ENCODE data around the gene HIVEP3. TPM values are rescaled to one million over a fixed set of nuclear protein-coding genes. Genes with fewer than 3 reads are reported as not detected.

The HIVEP3 gene
- total RNA-seq, 1 donor from 2014 or later: 76.7 TPM

GRCh38 chr1:41529621-41530395 is 388.9 kb downstream of the HIVEP3 start:
- Mint-ChIP-seq H3K27ac (peak overlapping the region; percentile 69), H3K4me1 (ENCODE audit: low read depth) (peaks cover 8% of the 10 kb centered on the region), H3K36me3 (ENCODE audit: low read depth) (peaks cover 47% of the 10 kb centered on the region), H3K27me3 (ENCODE audit: insufficient read depth) (no peaks in the 10 kb centered on the region), H3K9me3 (peaks cover 15% of the 10 kb centered on the region), H3K4me3 (no peak overlapping the region)
- no peak for DNase-seq (ENCODE audit: low spot score)
- intact Hi-C loops (cut with micrococcal nuclease): no loop called here

DNA sequence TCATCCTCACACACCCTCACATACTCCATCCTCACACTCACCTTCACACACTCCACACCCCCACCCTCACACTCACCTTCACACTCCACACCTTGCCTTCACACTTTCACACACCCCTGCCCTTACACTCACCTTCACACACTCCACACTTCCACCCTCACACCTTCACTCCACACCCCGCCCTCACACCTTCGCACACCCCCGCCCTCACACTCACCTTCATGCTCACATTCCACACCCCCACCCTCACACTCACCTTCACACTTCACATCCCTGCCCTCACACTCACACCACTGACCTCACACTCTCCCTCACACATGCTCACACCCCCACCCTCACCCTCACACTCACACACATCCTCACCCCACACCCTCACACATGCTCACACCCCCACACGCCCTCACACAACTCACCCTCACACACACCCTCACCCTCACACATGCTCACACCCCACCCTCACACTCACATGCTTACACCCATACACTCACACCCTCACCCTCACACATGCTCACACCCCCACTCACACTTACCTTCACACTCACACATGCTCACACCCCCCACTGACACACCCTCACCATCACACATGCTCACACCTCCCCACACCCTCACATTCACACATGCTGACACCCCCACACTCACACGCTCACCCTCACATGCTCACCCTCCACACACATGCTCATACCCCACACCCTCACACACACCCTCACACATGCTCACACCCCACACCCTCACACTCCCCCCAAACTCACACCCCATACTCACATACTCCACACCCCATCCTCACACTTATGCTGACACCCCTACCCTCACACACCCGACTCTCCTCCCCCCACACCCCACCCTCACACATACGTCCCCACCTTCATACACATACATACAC is 389.8 kb downstream of the HIVEP3 start:
- Mint-ChIP-seq H3K36me3 (ENCODE audit: low read depth) (peaks cover 45% of the 10 kb centered on the region), H3K4me1 (ENCODE audit: low read depth) (peaks cover 8% of the 10 kb centered on the region), H3K27me3 (ENCODE audit: insufficient read depth) (no peaks in the 10 kb centered on the region), H3K27ac (peak overlapping the region; percentile 36), H3K9me3 (peaks cover 15% of the 10 kb centered on the region), H3K4me3 (no peak overlapping the region)
- intact Hi-C loops (cut with micrococcal nuclease): no loop called here
- DNase-seq (ENCODE audit: low spot score): no peak

DNA sequence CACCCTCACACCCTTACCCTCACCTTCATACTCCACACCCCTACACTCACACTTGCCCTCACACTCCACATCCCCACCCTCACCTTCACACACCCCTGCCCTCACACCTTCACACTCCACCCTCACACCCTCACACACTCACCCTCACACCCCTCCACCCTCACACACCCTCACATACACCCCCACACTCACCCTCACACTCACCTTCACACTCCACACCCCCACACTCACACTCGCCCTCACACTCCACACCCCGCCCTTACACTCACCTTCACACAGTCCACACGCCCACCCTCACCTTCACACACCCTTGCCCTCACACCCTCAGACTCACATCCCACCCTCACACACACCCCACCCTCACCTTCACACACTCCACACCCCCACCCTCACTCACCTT is 390.6 kb downstream of the HIVEP3 start:
- DNase-seq (ENCODE audit: low spot score): no peak
- Mint-ChIP-seq H3K9me3 (peaks cover 15% of the 10 kb centered on the region), H3K27me3 (ENCODE audit: insufficient read depth) (no peaks in the 10 kb centered on the region), H3K36me3 (ENCODE audit: low read depth) (peaks cover 41% of the 10 kb centered on the region), H3K27ac (peak overlapping the region; percentile 26), H3K4me3 (no peak overlapping the region), H3K4me1 (ENCODE audit: low read depth) (peaks cover 8% of the 10 kb centered on the region)
- intact Hi-C loops (cut with micrococcal nuclease): no loop called here

DNA sequence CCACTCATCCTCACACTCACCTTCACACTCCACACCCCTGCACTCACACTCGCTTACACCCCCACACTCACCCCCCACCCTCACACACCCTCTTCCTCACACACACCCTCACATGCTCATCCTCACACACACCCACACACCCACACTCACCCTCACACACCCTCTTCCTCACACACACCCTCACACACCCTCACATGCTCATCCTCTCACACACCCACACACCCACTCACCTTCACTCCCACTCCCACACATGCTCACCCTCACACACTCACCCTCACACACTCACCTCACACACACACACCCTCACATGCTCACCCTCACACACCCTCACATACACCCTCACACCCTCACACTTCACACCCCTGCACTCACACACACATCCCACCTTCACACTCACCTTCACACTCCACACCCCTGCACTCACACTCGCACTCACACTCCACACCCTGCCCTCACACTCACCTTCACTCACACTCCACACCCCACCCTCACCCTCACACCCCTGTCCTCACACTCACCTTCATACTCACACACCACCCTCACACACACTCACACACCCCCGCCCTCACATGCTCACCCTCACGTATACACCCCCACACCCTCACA is 391.7 kb downstream of the HIVEP3 start:
- DNase-seq (ENCODE audit: low spot score): no peak
- H3K27me3 Mint-ChIP-seq (ENCODE audit: insufficient read depth): no peaks in the 10 kb centered on the region
- peaks cover 45% of the 10 kb centered on the region for H3K36me3 Mint-ChIP-seq (ENCODE audit: low read depth)
- H3K4me3 Mint-ChIP-seq: no peak overlapping the region
- H3K27ac Mint-ChIP-seq: peak overlapping the region; percentile 55
- H3K4me1 Mint-ChIP-seq (ENCODE audit: low read depth): peaks cover 8% of the 10 kb centered on the region
- intact Hi-C loops (cut with micrococcal nuclease): no loop called here
- peaks cover 15% of the 10 kb centered on the region for H3K9me3 Mint-ChIP-seq

- Mint-ChIP-seq H3K36me3 (ENCODE audit: low read depth) (peaks cover 44% of the 10 kb centered on the region), H3K27me3 (ENCODE audit: insufficient read depth) (no peaks in the 10 kb centered on the region), H3K4me1 (ENCODE audit: low read depth) (peaks cover 7% of the 10 kb centered on the region), H3K4me3 (no peak overlapping the region), H3K9me3 (peaks cover 13% of the 10 kb centered on the region), H3K27ac (peak overlapping the region; percentile 73)
- intact Hi-C loops (cut with micrococcal nuclease): no loop called here
- no peak for DNase-seq (ENCODE audit: low spot score)
These were observed 392.7 kb downstream of the HIVEP3 start for GRCh38 chr1:41525891-41526587.

GRCh38 chr1:41524676-41525675 is 393.7 kb downstream of the HIVEP3 start:
- DNase-seq (ENCODE audit: low spot score): no peak
- no peak overlapping the region for H3K4me3 Mint-ChIP-seq
- intact Hi-C loops (cut with micrococcal nuclease): no loop called here
- H3K9me3 Mint-ChIP-seq: peaks cover 5% of the 10 kb centered on the region
- H3K4me1 Mint-ChIP-seq (ENCODE audit: low read depth): no peaks in the 10 kb centered on the region
- H3K27me3 Mint-ChIP-seq (ENCODE audit: insufficient read depth): no peaks in the 10 kb centered on the region
- peaks cover 36% of the 10 kb centered on the region for H3K36me3 Mint-ChIP-seq (ENCODE audit: low read depth)
- no peak overlapping the region for H3K27ac Mint-ChIP-seq

DNA sequence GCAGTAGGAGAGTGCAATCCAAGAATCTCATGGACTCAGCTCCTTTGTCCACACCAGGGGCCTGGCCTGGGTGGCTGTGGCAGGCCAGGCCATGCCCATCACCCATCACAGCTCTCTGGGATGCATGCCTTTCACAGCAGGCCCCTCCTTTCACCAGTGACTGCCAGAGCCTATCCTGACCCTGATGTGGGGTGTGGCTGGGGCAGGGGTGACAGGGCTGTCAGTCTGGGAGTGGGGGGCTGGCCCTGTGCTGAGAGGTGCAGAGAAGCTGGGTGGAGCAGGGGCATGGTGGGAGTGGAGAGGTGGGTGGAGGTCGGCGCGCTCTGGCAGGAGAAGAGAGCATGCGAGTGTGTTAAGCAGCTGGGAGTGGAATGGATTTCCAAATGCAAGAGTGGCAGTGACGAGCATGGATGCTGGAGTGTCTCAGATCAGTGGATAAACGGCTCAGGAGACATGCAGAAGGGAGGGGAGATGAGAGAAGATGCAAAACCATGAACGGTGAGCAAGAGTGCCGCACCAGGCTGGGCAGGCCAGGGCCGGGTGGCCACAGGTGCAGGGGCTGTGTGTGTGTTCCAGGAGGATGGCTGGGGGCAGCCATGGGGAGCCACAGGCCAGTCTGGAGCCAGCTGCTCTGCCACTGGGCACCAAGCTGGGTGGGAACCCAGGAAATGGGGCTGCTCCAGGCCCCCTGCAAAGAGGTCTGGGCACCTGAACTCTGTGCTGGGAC is 394.6 kb downstream of the HIVEP3 start:
- peaks cover 37% of the 10 kb centered on the region for H3K36me3 Mint-ChIP-seq (ENCODE audit: low read depth)
- H3K9me3 Mint-ChIP-seq: no peaks in the 10 kb centered on the region
- no peaks in the 10 kb centered on the region for H3K27me3 Mint-ChIP-seq (ENCODE audit: insufficient read depth)
- H3K27ac Mint-ChIP-seq: no peak overlapping the region
- intact Hi-C loops (cut with micrococcal nuclease): no loop called here
- no peak overlapping the region for H3K4me3 Mint-ChIP-seq
- DNase-seq (ENCODE audit: low spot score): no peak
- H3K4me1 Mint-ChIP-seq (ENCODE audit: low read depth): no peaks in the 10 kb centered on the region

DNA sequence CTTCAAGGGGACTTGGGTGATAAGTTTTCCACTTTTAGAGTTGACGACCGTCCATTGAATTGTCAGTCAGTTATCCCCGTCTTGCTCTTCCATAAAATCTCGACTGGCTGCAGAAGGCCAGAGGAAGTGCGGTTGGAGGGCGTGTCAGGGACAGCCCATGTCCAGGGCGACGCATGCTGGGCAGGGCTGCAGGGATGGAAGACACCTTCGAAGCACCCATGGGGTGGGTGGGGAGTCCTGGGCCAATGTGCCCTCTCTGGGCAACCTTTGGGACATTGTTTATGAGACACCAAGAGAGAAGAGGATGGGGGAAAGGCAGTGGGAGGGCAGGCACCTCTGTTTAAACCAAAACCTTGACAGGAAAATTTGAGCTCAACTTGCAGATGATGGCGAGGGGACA is 395.7 kb downstream of the HIVEP3 start:
- Mint-ChIP-seq H3K36me3 (ENCODE audit: low read depth) (peaks cover 37% of the 10 kb centered on the region), H3K27me3 (ENCODE audit: insufficient read depth) (no peaks in the 10 kb centered on the region), H3K27ac (no peak overlapping the region), H3K4me1 (ENCODE audit: low read depth) (peaks cover 1% of the 10 kb centered on the region), H3K9me3 (no peaks in the 10 kb centered on the region), H3K4me3 (no peak overlapping the region)
- intact Hi-C loops (cut with micrococcal nuclease): no loop called here
- DNase-seq (ENCODE audit: low spot score): no peak

DNA sequence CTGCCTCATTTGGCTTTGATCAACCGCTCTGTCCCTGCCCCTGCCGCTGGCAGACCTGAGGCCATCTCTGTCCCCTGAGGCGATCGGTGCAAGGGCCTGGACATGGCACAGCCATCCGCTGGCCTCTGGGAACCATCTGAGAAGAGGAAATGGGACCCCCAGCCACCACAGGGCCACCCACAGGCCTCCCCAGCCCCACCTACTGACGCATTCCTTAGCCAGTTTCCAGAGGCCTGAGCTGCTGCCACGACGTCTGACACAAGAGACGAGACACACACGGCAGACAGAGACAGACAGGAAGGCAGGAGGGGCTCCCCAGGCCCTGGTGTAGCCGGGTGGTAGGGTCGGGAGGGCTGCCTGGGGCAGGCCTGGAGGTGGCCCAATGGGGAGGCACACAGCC is 397.0 kb downstream of the HIVEP3 start:
- no peaks in the 10 kb centered on the region for H3K9me3 Mint-ChIP-seq
- peaks cover 47% of the 10 kb centered on the region for H3K36me3 Mint-ChIP-seq (ENCODE audit: low read depth)
- H3K27ac Mint-ChIP-seq: no peak overlapping the region
- peaks cover 6% of the 10 kb centered on the region for H3K4me1 Mint-ChIP-seq (ENCODE audit: low read depth)
- no peak overlapping the region for H3K4me3 Mint-ChIP-seq
- intact Hi-C loops (cut with micrococcal nuclease): no loop called here
- no peaks in the 10 kb centered on the region for H3K27me3 Mint-ChIP-seq (ENCODE audit: insufficient read depth)
- no peak for DNase-seq (ENCODE audit: low spot score)

GRCh38 chr1:41520951-41521752 is 397.6 kb downstream of the HIVEP3 start:
- H3K27me3 Mint-ChIP-seq (ENCODE audit: insufficient read depth): no peaks in the 10 kb centered on the region
- H3K36me3 Mint-ChIP-seq (ENCODE audit: low read depth): peaks cover 42% of the 10 kb centered on the region
- H3K4me1 Mint-ChIP-seq (ENCODE audit: low read depth): peaks cover 6% of the 10 kb centered on the region
- no peaks in the 10 kb centered on the region for H3K9me3 Mint-ChIP-seq
- no peak overlapping the region for H3K4me3 Mint-ChIP-seq
- DNase-seq (ENCODE audit: low spot score): no peak
- intact Hi-C loops (cut with micrococcal nuclease): no loop called here
- no peak overlapping the region for H3K27ac Mint-ChIP-seq

GRCh38 chr1:41519667-41520066 is 399.1 kb downstream of the HIVEP3 start:
- peaks cover 6% of the 10 kb centered on the region for H3K4me1 Mint-ChIP-seq (ENCODE audit: low read depth)
- intact Hi-C loops (cut with micrococcal nuclease): loop anchor here (5.0 kb wide), 1 partner anchor 343 kb away; no protein-coding TSS in a partner anchor
- DNase-seq (ENCODE audit: low spot score): no peak
- no peak overlapping the region for H3K4me3 Mint-ChIP-seq
- no peaks in the 10 kb centered on the region for H3K9me3 Mint-ChIP-seq
- no peaks in the 10 kb centered on the region for H3K27me3 Mint-ChIP-seq (ENCODE audit: insufficient read depth)
- peak overlapping the region; percentile 21 for H3K27ac Mint-ChIP-seq
- peaks cover 41% of the 10 kb centered on the region for H3K36me3 Mint-ChIP-seq (ENCODE audit: low read depth)

All from activated T-helper 1 cell treated with anti-CD3 and anti-CD28 coated beads, Interleukin-12 subunit alpha, Interleukin-12 subunit beta, Interleukin-2, Interleukin-4 antibody, amounts not matched to agents 30 ng/mL and 10 ng/mL and 1 ng/mL, durations not matched to agents 14 hours and 24 hours and 36 hours (primary cell).